ENCODE measurements around the gene WIPF3. TPM values are rescaled to one million over a fixed set of nuclear protein-coding genes. Genes with fewer than 3 reads are reported as not detected.
A peak's percentile ranks its signal among the peaks of the same experiment; 100 is the strongest.

The WIPF3 gene
- total RNA-seq, 1 experiment from 2014 or later: not detected

DNA sequence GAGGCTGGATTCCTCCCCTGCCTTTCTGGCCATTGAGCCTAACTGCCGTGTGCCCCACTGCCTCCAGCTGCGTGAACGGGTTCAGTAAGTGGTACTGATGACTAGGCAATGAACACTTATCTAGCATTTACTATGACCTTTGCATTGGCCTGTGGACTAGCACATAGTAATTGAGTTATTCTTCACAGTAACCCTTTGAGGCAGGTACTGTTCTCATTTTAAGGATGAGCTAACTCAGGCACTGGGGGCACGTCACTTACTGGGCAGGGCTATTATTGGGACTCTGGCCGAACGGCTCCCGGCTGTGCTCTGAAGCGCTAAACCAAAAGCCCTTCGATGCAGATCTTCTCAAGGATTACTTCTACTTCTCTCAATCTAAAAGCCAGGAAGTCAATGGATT lies 38.3 kb downstream of the WIPF3 start:
- DNase-seq (ENCODE audit: low read depth): no peak

GRCh38 chr7:29847496-29847895 lies 41.2 kb downstream of the WIPF3 start:
- no peak for DNase-seq (ENCODE audit: low read depth)

DNA sequence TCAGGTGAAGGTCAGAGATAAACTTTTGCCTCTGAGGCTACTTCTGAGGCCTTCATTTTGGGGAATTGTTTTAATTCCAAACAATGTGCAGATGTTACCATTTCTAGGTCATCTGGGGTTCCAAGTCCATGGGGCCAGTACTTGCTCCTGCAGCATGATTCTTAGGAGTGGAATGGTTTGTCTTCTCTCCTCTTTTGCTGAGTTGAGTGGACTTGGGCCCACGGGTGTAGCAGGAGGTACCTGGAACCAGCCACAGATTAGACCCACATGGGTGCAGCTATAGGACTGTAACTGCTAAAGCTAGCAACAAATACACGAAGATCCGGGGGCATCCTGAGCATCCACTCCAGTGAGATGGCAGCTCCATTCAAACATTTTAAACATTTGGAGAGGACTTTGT lies 41.6 kb downstream of the WIPF3 start:
- DNase-seq (ENCODE audit: low read depth): no peak

DNA sequence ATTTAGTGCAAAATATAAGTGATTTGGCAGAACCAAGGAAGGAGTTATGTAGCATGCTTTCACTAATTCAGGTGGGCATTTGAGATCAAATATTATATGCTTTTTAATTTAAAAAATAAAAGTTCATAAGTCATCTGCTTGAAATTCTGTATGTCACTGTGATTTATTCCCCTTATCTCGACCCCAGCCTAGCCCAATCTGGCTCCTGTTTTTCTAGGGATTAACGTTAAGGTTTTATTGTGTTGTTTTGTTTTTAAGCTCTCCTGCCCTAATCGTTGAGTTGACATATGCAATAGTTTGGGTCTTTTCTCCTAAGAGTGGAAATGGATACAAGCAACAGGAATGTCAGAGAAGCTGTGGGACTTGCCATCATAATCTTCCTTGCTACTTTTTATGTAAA lies 42.6 kb downstream of the WIPF3 start:
- no peak for DNase-seq (ENCODE audit: low read depth)

- DNase-seq (ENCODE audit: low read depth): no peak
Measured at GRCh38 chr7:29851487-29851886, 45.2 kb downstream of the WIPF3 start.

DNA sequence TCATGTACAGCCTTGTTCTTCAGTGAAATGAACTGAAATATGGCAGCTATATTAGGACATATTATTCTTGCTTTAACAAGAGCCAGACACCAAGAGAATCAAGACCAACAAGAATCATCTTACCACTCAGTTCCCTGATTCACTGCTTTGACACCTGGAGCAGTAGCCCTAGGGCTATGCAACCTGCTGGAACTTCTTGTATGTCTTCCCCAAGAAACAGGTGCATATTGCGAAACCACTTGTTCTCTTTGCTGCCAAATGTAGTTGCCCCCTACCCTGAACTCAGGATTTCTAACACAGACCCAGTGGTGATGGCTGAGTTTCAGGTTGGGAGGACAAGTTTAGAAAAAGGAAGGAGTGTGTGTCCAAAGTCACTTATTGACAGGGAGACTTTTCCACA lies 46.1 kb downstream of the WIPF3 start:
- no peak for DNase-seq (ENCODE audit: low read depth)

DNA sequence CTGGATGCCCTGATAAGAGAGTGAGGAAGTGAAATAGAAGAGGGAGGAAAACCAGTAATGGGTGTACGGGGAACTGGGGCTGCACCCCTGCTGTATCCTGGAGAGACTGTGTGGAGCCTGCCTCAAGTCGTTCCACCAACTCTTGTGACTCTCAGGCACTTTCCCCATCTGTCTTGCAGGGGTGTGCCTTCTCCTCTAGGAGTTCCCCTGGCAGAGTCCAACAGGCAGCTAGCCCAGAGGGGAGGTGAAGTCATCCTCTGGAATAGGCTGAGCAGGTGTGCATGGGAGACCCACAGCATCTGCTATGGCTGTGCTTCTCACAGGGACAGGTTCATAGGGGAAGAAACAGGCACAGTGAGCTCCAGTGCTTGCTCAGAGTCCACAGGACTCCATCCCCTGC lies 46.8 kb downstream of the WIPF3 start:
- DNase-seq (ENCODE audit: low read depth): no peak

DNA sequence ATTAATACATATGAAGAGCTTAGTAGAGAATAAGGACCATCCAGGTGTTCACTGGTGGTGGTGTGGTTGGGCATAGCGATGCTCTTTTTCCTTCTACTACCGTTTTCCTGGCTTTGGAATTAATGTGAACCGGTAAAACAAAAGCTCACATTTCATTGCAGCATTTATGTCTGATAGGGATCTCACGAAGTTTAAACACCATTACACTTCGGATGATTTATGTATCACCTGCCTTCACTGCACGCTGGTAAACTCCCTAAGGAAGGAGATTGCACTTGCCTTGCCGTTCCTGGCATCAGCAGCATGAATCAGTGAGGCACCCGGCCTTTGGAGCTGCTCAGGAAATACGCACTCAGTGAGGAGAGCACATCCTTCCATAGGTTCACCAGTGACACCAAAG lies 47.5 kb downstream of the WIPF3 start:
- no peak for DNase-seq (ENCODE audit: low read depth)

DNA sequence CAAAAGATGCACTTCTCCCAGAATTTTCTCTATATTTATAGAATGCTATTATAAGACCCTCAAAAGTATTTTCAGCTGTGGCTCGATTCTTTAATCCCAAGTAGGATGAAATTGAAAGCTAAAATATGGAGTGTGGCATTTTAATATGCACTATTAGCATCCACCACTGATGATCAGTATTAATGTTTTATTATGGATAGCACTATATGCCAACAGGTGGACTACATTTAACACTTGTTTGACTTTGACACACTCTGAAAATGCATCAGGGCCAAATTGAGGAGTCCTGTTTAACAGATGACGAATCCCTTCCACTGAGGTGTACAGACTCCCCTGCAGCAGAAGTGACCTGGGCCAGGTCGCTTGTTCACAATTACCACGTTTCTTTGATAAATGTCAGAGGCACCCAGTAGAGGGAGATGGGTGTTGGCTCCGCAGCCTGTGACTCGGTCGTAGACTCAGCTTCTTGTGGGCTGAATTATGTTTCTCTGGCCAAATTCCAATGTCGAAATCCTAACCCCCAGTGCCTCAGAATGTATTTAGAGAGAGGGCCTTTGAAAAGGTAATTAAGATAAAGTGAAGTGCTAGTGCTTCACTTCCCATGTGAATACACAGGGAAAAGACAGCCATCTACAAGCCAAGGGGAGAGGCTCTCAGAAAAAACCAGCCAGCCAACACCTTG lies 48.1 kb downstream of the WIPF3 start:
- peak; percentile 17 for DNase-seq (ENCODE audit: low read depth)

DNA sequence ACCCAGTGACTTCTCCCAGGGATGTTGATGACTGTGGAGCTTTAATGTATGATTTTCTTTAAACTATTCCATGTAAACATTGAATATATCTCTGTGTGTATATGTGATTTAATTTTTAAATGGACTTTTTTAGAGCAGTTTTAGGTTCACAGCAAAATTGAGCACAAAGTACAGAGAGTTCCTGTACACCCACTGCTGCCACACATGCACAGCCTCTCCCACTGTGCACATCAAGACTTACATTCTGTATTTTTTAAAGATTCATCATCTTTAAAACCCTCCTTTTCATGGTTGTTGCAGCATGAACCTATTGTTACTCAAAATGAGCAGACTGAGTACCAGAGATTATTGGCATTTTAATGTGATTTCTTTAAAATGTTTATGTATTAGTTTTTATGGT lies 51.3 kb downstream of the WIPF3 start:
- no peak for DNase-seq (ENCODE audit: low read depth)

- DNase-seq (ENCODE audit: low read depth): no peak
Measured at GRCh38 chr7:29858191-29858951, 52.1 kb downstream of the WIPF3 start.

- no peak for DNase-seq (ENCODE audit: low read depth)
Measured at GRCh38 chr7:29859104-29859503, 52.8 kb downstream of the WIPF3 start.

DNA sequence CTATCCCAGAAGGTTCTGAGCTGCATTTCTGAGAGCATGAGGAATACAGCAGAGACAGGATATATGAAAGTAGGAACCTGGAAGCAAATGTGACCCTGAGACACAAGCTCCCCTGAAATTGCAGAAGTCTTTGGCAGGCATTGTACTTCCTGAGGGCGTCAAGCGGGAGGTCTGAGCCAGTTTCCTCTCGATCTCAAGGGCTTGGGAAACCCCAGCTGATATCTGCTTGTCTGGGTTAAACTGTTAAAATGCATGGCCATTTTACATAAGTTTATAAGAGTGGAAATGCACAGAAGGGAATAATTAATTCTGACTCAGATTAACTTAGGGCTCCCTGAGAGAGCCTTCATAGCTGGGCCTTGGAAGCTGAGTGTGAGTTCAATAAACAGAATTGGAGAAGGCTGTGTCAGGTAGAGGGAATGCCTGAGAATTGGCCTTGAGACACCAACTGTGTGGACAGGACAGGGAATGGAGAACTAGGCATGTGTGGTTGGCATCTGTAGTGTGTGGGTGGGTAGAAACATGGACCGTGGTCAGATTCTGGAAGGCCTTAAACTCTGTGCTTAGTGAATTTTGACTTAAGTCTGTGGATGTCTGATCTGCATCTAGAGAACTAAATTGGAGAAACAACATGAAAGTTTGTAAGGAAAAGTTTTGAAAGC lies 53.3 kb downstream of the WIPF3 start:
- no peak for DNase-seq (ENCODE audit: low read depth)

DNA sequence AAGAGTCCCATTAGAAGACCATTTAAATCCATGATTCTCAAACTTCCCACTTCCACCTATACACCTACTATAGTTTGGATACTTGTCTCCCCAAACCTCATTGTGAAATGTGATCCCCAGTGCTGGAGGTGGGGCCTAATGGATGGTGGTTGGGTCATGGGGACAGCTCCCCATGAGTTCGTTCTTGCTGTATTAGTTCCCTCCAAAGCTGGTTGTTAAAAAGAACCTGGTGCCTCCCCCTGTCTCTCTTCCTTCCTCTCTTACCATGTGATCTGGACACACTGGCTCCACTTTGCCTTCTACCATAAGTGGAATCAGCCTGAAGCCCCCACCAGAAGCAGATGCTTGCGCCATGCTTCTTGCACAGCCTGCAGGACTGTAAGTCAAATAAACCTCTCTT lies 53.9 kb downstream of the WIPF3 start:
- DNase-seq (ENCODE audit: low read depth): no peak

- no peak for DNase-seq (ENCODE audit: low read depth)
Measured at GRCh38 chr7:29861884-29862283, 55.6 kb downstream of the WIPF3 start.

DNA sequence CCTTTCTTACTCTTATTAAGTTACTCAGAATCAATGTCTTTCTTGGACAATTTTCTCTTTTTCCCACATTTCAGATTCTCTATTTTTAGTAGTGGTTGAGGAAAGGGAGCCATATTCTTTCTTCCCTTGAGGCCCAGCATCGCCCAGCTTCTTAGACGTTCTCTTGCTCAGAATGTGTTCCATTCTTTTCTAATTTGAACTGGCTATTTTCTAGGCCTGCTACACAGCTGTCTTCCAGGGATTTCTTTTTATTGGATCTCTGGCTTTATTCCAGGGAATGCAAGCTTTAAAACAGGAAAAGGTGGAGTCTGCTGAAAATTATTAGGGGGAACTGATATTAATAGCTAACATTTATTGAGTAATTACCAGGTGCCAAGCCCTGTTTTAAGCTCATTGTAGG lies 58.3 kb downstream of the WIPF3 start:
- no peak for DNase-seq (ENCODE audit: low read depth)

- DNase-seq (ENCODE audit: low read depth): peak; percentile 61
Measured at GRCh38 chr7:29865526-29865925, 59.2 kb downstream of the WIPF3 start.

GRCh38 chr7:29866490-29866930 lies 60.2 kb downstream of the WIPF3 start:
- no peak for DNase-seq (ENCODE audit: low read depth)

DNA sequence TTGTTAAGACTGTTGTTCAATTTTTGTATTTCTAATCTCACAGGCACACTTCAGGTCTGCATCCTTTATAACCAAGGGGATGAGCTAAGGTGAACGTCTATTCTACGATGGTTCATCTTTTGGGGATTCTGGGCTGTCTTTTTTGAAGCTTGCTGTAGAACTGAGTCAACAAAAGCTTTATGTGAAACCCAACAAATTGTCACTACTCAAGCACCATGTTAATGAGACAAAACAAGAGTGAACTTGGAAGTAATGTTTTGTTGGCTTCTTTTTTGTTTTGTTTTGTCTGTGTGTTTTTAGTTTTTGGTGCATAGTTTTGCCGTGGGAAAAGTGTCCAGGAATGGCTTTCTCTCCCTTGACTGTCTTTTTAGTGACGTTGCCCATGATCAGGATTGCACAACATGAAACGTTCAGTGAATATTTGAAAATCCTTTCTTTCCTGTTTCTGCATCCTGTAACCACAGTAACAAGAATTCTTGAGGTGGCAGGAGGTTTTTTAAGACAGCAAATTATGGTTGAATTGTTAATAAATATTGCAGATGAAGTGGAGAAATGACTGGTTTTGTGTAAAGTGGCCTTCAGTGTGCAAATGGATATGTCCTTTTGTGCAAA lies 65.6 kb downstream of the WIPF3 start:
- DNase-seq (ENCODE audit: low read depth): peak; percentile 38

GRCh38 chr7:29873644-29874294 lies 67.5 kb downstream of the WIPF3 start:
- DNase-seq (ENCODE audit: low read depth): no peak

DNA sequence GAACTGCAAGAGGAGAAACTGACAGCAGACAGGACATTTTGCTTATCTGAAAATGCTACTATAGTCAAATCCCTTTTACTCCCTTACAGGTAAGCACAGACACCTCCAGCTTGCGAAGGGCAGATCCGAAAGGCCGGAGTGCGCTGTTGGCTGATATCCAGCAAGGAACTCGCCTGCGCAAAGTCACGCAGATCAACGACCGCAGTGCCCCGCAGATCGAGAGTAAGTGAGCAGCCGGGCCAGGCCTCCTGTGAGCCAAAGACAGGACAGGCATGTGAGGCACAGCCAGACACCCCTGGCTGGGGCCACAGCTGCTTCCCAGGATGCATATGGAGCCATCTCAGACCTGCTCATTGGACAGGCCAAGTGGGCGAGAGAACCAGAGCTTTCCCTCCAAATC lies 69.4 kb downstream of the WIPF3 start:
- no peak for DNase-seq (ENCODE audit: low read depth)

DNA sequence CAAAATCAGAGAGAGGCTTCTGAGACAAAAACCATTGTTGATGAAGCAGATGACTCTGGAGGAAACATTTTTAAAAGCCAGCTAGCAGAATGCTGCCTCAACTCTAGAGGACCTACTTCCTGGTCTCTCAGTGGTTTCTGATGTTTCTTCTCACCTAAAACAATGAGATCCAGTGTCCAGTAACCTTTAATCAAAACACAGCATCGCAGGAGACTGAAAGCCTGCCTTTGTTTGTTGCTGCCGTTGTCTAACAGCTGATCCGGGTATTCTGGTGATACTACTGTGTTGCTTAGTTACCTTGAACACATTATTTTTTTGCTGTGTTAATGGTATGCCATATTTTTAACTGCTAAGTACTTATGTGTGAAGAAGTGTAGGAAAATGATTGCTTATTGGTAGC lies 70.9 kb downstream of the WIPF3 start:
- DNase-seq (ENCODE audit: low read depth): peak; percentile 52
